BLaER1 (cell line): ENCODE results near the gene GARIN3.
"Not testable (repeated sequence)": the region's sequence is repeated elsewhere in the genome, so short reads cannot be mapped to it uniquely, and the experiment has no call there.

Experiments
- H3K27ac ChIP-seq: shearing (Covaris generic); formaldehyde crosslinking; 2 replicates; pipeline ENCODE4 v1.8.1; 2022
- H3K27me3 ChIP-seq: shearing (Covaris generic); formaldehyde crosslinking; 2 replicates; pipeline ENCODE4 v1.8.1; 2022
- H3K36me3 ChIP-seq: shearing (Covaris generic); formaldehyde crosslinking; 2 replicates; pipeline ENCODE4 v1.8.1; 2022
- H3K4me1 ChIP-seq: shearing (Covaris generic); formaldehyde crosslinking; 2 replicates; pipeline ENCODE4 v1.8.1; 2022
- H3K4me2 ChIP-seq: shearing (Covaris generic); formaldehyde crosslinking; 2 replicates; pipeline ENCODE4 v1.8.1; 2022
- H3K4me3 ChIP-seq: shearing (Covaris generic); formaldehyde crosslinking; 2 replicates; pipeline ENCODE4 v1.8.1; 2022
- H3K9ac ChIP-seq: shearing (Covaris generic); formaldehyde crosslinking; 2 replicates; pipeline ENCODE4 v1.8.1; 2022
- H3K9me3 ChIP-seq: shearing (Covaris generic); formaldehyde crosslinking; 2 replicates; pipeline ENCODE4 v1.8.1; 2022
- H4K20me1 ChIP-seq: shearing (Covaris generic); formaldehyde crosslinking; 2 replicates; pipeline ENCODE4 v1.8.1; 2022
- Cebpa-rat ChIP-seq: shearing (Covaris generic); IDR thresholded peaks from 2 replicates; pipeline ENCODE4 v1.8.1; 2022

GARIN3 gene

GRCh38 chr5:157186309-157187045 lies 20.4 kb upstream of the GARIN3 start:
- Histone ChIP-seq H3K9ac (no peak overlapping the region), H3K27ac (no peak overlapping the region), H3K9me3 (no peaks in the 10 kb centered on the region), H4K20me1 (no peaks in the 10 kb centered on the region), H3K4me1 (no peaks in the 10 kb centered on the region), H3K27me3 (no peaks in the 10 kb centered on the region), H3K36me3 (no peaks in the 10 kb centered on the region), H3K4me3 (no peak overlapping the region), H3K4me2 (no peak overlapping the region)
- no peak for TF ChIP-seq Cebpa-rat

DNA sequence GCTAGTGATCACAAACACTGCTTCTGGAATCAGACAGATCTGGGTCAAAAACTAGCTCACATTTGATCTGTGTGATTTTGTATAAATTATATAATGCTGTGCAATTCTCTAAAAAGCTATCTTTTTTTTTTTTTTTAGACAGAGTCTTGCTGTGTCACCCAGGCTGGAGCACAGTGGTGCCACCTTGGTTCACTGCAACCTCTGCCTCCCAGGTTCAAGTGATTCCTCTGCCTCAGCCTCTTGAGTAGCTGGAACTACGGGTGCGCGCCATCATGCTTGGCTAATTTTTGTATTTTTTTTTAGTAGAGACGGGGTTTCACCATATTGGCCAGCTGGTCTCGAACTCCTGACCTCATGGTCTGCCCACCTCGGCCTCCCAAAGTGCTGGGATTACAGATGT lies 19.1 kb upstream of the GARIN3 start:
- not testable (repeated sequence) for H3K9ac ChIP-seq, H3K9me3 ChIP-seq, H3K4me1 ChIP-seq, H3K27ac ChIP-seq, H4K20me1 ChIP-seq, H3K4me3 ChIP-seq, H3K27me3 ChIP-seq, H3K4me2 ChIP-seq, H3K36me3 ChIP-seq

DNA sequence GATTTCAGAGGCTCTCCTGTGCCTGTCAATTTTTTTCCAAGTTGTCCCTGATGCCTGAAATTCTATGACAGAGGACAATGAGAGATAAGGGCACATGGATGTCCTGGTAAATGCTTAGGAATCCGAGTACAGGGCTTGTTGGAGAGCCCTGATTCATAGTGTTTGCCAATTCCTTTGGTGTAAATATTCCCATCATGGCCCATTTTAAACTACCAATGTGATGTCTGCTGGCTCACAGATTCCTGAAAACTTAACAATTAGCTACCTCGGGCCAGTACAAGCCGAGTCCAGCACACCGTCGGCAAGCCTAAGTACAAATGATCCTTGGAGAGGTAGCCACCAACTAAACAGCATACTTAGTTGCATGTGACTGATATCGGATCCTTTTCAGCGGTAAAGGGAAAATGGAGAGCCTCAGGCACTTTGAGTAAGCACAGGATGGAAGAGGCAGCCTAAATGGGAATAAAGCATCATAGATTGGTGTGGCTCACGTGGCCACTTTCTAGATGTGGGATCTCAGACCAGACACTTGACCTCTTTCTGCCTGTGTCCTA lies 18.1 kb upstream of the GARIN3 start:
- no peak for TF ChIP-seq Cebpa-rat
- H3K27ac ChIP-seq = no peak overlapping the region

DNA sequence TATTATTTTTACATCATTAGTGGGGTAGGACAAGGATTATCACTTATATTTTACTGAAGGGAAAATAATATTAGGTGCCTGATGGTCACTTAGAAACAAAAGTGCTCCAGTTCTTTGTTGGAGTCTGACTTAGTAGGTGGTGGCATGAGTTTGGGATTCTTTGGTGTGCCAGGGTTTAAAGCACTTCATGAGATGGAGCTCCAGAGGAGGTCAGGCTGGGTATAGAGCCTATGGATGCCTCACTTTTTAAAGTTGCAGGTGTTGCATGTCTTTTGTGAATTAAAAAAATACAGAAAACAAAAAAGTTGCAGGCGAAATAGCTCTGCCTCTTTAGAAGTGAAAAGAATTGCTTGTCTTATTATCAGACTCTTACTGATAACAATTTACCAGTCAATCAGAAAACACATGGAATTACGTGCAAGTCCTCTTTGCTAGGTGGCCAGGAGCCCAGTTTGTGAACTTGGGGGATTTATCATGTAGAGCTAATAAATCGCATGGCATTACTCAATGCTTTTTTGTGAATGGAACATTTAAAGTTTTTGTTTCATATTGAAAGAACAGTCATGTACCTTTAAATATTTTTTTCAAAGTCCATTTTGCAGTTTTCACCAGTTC lies 16.2 kb upstream of the GARIN3 start:
- H3K9ac ChIP-seq = no peak overlapping the region
- H3K4me2 ChIP-seq = no peak overlapping the region
- H3K27me3 ChIP-seq = no peaks in the 10 kb centered on the region

More for the DNA sequence above, 18.1 kb upstream of the GARIN3 start:
- H3K4me1 ChIP-seq = no peaks in the 10 kb centered on the region
- no peaks in the 10 kb centered on the region for H3K9me3 ChIP-seq
- H3K4me3 ChIP-seq = no peak overlapping the region
- no peaks in the 10 kb centered on the region for H3K27me3 ChIP-seq
- no peaks in the 10 kb centered on the region for H4K20me1 ChIP-seq
- no peak overlapping the region for H3K9ac ChIP-seq
- no peak overlapping the region for H3K4me2 ChIP-seq
- no peaks in the 10 kb centered on the region for H3K36me3 ChIP-seq

DNA sequence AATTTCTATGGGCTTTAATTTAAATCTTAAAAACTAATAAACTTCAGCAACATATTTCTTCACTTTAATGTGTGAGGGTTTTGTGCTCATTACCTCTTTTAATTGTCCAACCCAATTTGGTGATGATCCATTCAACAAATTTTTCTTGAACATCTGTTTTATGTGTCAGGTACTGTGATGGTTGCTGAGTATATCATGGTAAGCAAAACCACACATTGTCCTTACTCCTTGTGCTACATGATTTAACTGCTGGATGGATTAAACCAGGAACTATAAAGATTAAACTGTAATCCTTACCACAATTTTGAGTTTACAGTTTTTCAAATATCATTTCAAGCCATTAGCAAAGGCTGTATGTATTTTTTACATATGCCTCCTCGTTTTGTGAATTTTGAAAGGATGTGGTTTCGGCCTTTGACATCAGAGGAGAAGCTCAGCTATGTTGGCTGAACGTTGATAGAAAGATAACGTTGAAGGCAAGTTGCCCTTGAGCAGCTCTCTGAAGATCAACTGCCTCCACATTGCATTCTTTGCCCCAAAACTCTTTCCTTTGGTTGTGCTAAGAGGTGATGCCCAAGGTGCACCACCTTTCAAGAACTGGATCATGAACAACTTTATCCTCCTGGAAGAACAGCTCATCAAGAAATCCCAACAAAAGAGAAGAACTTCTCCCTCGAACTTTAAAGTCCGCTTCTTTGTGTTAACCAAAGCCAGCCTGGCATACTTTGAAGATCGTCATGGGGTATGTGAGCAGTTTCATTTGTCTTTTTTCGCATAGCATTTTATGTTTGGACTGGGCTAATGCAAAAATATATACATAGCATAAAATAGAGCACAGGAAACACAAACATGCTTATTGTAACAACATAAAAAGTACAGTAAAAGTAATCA lies 14.6 kb upstream of the GARIN3 start, which contains the start of gene ITK:
Gene ITK (plus strand): TSS at position 467 of the 891 bp plus-strand sequence. CDS start 138 bp downstream, at position 605.
- Histone ChIP-seq H3K4me2 (no peak within 1 kb of the TSS), H3K36me3 (no peaks in the 10 kb centered on the region), H3K27ac (no peak within 1 kb of the TSS), H3K4me1 (0 out of 2 replicates have a peak, but pooled peaks cover 3% of the 10 kb centered on the region), H3K27me3 (no peaks in the 10 kb centered on the region), H3K9ac (no peak within 1 kb of the TSS), H4K20me1 (no peaks in the 10 kb centered on the region), H3K9me3 (peaks cover 5% of the 10 kb centered on the region; the same call in 1 of the 2 replicates), H3K4me3 (no peak within 1 kb of the TSS)
- no peak for TF ChIP-seq Cebpa-rat

More for the DNA sequence above, 16.2 kb upstream of the GARIN3 start:
- Histone ChIP-seq H3K27ac (no peak overlapping the region), H3K4me1 (0 out of 2 replicates have a peak, but pooled peaks cover 3% of the 10 kb centered on the region), H3K36me3 (no peaks in the 10 kb centered on the region), H3K4me3 (no peak overlapping the region), H4K20me1 (no peaks in the 10 kb centered on the region), H3K9me3 (0 out of 2 replicates have a peak, but pooled peaks cover 5% of the 10 kb centered on the region)
- TF ChIP-seq Cebpa-rat = no peak

DNA sequence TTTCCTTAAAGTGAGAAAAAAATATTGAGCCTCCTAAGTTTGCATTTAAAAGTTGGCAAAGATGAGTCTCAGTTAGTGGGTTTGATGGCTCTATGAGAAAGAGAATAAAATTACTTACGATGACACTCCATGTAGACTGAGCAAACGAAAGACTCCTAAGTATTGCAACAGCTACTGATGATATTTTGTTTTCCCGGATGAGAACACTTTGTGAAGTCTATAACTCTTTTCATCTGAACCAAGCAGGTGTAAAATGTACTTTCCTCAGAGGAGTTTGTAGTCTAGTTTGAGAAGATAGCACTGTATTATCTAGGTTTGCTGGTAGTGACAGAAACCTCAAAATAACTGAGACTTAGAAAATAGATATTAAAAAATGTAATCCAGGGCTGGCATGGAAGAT lies 12.9 kb upstream of the GARIN3 start:
- H3K27me3 ChIP-seq = no peaks in the 10 kb centered on the region
- no peaks in the 10 kb centered on the region for H3K36me3 ChIP-seq
- no peaks in the 10 kb centered on the region for H4K20me1 ChIP-seq
- no peak overlapping the region for H3K9ac ChIP-seq
- no peak for TF ChIP-seq Cebpa-rat
- H3K4me1 ChIP-seq = peaks cover 4% of the 10 kb centered on the region; the same call in 1 of the 2 replicates
- no peak overlapping the region for H3K27ac ChIP-seq
- peaks cover 19% of the 10 kb centered on the region for H3K9me3 ChIP-seq
- no peak overlapping the region for H3K4me2 ChIP-seq
- no peak overlapping the region for H3K4me3 ChIP-seq

DNA sequence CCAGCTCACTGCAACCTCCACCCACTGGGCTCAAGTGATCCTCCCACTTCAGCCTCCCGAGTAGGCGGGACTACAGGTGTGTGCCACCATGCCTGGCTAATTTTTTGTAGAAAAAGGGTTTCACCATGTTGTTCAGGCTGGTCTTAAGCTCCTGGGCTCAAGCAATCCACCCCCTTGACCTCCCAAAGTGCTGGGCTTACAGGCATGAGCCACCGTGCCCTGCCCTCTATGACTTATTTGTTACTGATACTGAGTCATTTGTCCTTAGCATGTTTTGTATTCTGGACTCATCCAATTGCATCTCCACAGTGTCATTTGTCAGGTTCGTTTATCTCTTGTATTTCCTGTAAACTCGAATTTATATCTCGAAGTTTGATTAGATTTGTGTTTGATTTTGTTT lies 11.9 kb upstream of the GARIN3 start:
- peaks cover 20% of the 10 kb centered on the region for H3K9me3 ChIP-seq
- no peak overlapping the region for H3K9ac ChIP-seq
- TF ChIP-seq Cebpa-rat = no peak

DNA sequence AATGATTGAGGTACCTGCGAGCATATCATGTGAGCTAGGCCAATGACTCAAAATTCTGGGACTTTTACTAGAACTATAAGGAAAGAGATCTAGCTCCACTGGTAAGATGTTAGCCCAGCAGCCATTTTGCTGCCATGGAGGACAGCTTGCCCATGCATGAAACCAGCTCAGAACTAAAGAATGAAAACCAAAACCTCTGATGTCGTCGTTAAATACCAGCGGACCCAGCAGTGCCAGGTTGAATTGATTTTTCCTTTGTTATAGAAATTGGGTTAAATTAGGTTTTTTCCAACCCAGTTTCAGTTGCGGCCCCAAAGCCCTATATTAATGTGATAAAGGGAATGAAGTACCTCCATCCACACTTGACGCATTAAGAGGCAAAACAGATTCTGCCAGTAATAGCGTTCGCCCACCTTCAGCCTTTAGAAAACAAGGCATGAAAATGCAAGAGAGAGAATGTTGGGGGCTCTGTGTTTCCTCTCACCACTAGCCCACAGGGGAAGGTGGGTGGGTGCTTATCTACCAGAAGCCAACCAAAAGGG lies 9.1 kb upstream of the GARIN3 start:
- TF ChIP-seq Cebpa-rat = no peak
- H3K36me3 ChIP-seq = no peaks in the 10 kb centered on the region
- peaks cover 32% of the 10 kb centered on the region for H3K9me3 ChIP-seq
- no peaks in the 10 kb centered on the region for H3K27me3 ChIP-seq
- no peak overlapping the region for H3K27ac ChIP-seq
- H3K4me2 ChIP-seq = no peak overlapping the region
- H4K20me1 ChIP-seq = no peaks in the 10 kb centered on the region
- H3K4me3 ChIP-seq = no peak overlapping the region
- H3K9ac ChIP-seq = no peak overlapping the region
- peaks cover 38% of the 10 kb centered on the region for H3K4me1 ChIP-seq

More for the DNA sequence above, 11.9 kb upstream of the GARIN3 start:
- Histone ChIP-seq H3K36me3 (no peaks in the 10 kb centered on the region), H3K4me1 (peaks cover 13% of the 10 kb centered on the region), H3K4me2 (no peak overlapping the region), H4K20me1 (no peaks in the 10 kb centered on the region), H3K4me3 (no peak overlapping the region), H3K27ac (no peak overlapping the region), H3K27me3 (no peaks in the 10 kb centered on the region)

DNA sequence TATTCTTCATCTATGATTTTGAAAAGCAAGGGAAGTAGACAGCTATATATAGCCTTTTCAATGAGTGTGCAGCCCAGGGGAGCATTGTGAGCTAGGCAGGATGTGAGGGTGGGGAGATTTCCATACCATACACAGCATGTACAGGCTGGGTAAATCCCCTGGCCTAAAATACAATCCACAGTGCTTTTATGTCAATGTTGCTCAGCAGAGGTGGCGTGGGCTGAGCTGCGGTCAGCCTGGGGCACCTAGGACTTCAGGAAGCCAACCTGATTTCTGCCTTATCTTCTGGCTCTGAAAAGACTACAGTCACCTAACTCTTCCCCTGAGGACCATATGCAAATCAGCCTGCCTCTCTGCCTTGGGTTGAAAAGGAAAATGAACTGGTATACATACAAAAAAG lies 6.3 kb upstream of the GARIN3 start:
- TF ChIP-seq Cebpa-rat = no peak
- no peaks in the 10 kb centered on the region for H4K20me1 ChIP-seq
- H3K27me3 ChIP-seq = no peaks in the 10 kb centered on the region
- no peaks in the 10 kb centered on the region for H3K36me3 ChIP-seq
- peak overlapping the region; percentile 41; the same call in 1 of the 2 replicates for H3K4me3 ChIP-seq
- peaks cover 46% of the 10 kb centered on the region for H3K9me3 ChIP-seq
- H3K9ac ChIP-seq = peak overlapping the region; percentile 62
- peak overlapping the region; percentile 82 for H3K4me2 ChIP-seq
- peaks cover 54% of the 10 kb centered on the region for H3K4me1 ChIP-seq
- H3K27ac ChIP-seq = peak overlapping the region; percentile 73
